HEK293 (cell line): ENCODE data around the gene MEGF9.

Source experiments
- BCL11B ChIP-seq: fragments of 450-650 bp; formaldehyde crosslinking; IDR thresholded peaks from 2 replicates; pipeline ENCODE4 v1.5.1; 2016; ENCODE audit warnings: low read depth, missing biosample characterization, missing genetic modification characterization
- CTCF ChIP-seq: fragments of 450-650 bp; formaldehyde crosslinking; IDR thresholded peaks from 2 replicates; pipeline ENCODE4 v1.5.1; 2016; ENCODE audit warnings: missing biosample characterization, missing genetic modification characterization
- REST ChIP-seq: fragments of 450-650 bp; formaldehyde crosslinking; IDR thresholded peaks from 2 replicates; pipeline ENCODE4 v1.5.1; 2016; ENCODE audit warnings: missing biosample characterization, missing genetic modification characterization
- YY1 ChIP-seq: fragments of 450-650 bp; formaldehyde crosslinking; IDR thresholded peaks from 2 replicates; pipeline ENCODE4 v1.5.1; 2018; ENCODE audit warnings: missing biosample characterization, missing genetic modification characterization
- ZBTB1 ChIP-seq: fragments of 450-650 bp; formaldehyde crosslinking; IDR thresholded peaks from 2 replicates; pipeline ENCODE4 v1.5.1; 2016; ENCODE audit warnings: missing biosample characterization, missing genetic modification characterization
- ZBTB17 ChIP-seq: fragments of 450-650 bp; formaldehyde crosslinking; IDR thresholded peaks from 2 replicates; pipeline ENCODE4 v1.5.1; 2016; ENCODE audit warnings: missing biosample characterization, missing genetic modification characterization
- ZBTB26 ChIP-seq: fragments of 450-650 bp; formaldehyde crosslinking; optimal IDR thresholded peaks from 2 replicates; pipeline ENCODE3; 2016; ENCODE audit warnings: missing biosample characterization, mild to moderate bottlenecking, missing genetic modification characterization
- ZBTB49 ChIP-seq: fragments of 450-650 bp; formaldehyde crosslinking; IDR thresholded peaks from 2 replicates; pipeline ENCODE4 v1.5.1; 2016; ENCODE audit warnings: missing biosample characterization, missing genetic modification characterization, low read depth
- ZNF174 ChIP-seq: fragments of 450-650 bp; formaldehyde crosslinking; IDR thresholded peaks from 2 replicates; pipeline ENCODE4 v1.5.0; 2017; ENCODE audit warnings: missing biosample characterization, mild to moderate bottlenecking, missing genetic modification characterization
- ZNF239 ChIP-seq: fragments of 450-650 bp; formaldehyde crosslinking; IDR thresholded peaks from 2 replicates; pipeline ENCODE4 v1.5.1; 2016; ENCODE audit warnings: missing biosample characterization, missing genetic modification characterization
- ZNF280D ChIP-seq: fragments of 450-650 bp; formaldehyde crosslinking; IDR thresholded peaks from 2 replicates; pipeline ENCODE4 v1.5.1; 2016; ENCODE audit warnings: missing biosample characterization, missing genetic modification characterization
- ZNF639 ChIP-seq: fragments of 450-650 bp; formaldehyde crosslinking; IDR thresholded peaks from 2 replicates; pipeline ENCODE4 v1.5.1; 2016; ENCODE audit warnings: missing biosample characterization, missing genetic modification characterization
- ZNF830 ChIP-seq: fragments of 450-650 bp; IDR thresholded peaks from 2 replicates; pipeline ENCODE4 v1.5.0; 2018; ENCODE audit warnings: missing biosample characterization, missing genetic modification characterization, low read depth, mild to moderate bottlenecking, moderate library complexity
- ZNF843 ChIP-seq: fragments of 450-650 bp; formaldehyde crosslinking; IDR thresholded peaks from 2 replicates; pipeline ENCODE4 v1.5.1; 2016; ENCODE audit warnings: missing biosample characterization, missing genetic modification characterization

- no peak for TF ChIP-seq ZNF843 (tag by site-specific recombination)
- TF ChIP-seq ZBTB26 (tag by site-specific recombination), result no peak
- no peak for TF ChIP-seq ZBTB17 (tag by site-specific recombination)
- TF ChIP-seq CTCF (tag by site-specific recombination), result no peak
- TF ChIP-seq ZNF830 (tag by site-specific recombination), result no peak
- TF ChIP-seq BCL11B (tag by site-specific recombination), result no peak
- no peak for TF ChIP-seq ZNF280D (tag by site-specific recombination)
- TF ChIP-seq REST (tag by site-specific recombination), result no peak
- no peak for TF ChIP-seq ZNF639 (tag by site-specific recombination)
- TF ChIP-seq ZBTB1 (tag by site-specific recombination), result no peak
- no peak for TF ChIP-seq ZNF239 (tag by site-specific recombination)
- no peak for TF ChIP-seq ZNF174
- no peak for TF ChIP-seq ZBTB49 (tag by site-specific recombination)
- TF ChIP-seq YY1 (tag by site-specific recombination), result no peak
Observed at GRCh38 chr9:120750421-120750820, 36.2 kb upstream of the MEGF9 start.
